NCI-H748 (cell line): ENCODE results near the gene UGT1A10.
A peak's percentile ranks its signal among the peaks of the same experiment; 100 is the strongest.

Experiments
- DNase-seq: peaks from one replicate; lab custom pipeline; 2025; ENCODE audit not compliant: unreplicated experiment; lab: John Stamatoyannopoulos, UW

UGT1A10 gene

GRCh38 chr2:233768076-233768475 is 131.8 kb downstream of the UGT1A10 start:
- DNase-seq = peak; percentile 77

- DNase-seq = no peak
Measured at GRCh38 chr2:233769260-233769659, 133.0 kb downstream of the UGT1A10 start.

GRCh38 chr2:233772153-233772552 is 135.9 kb downstream of the UGT1A10 start:
- DNase-seq = no peak

GRCh38 chr2:233772583-233772982 is 136.3 kb downstream of the UGT1A10 start:
- DNase-seq = no peak

- DNase-seq = no peak
Measured at GRCh38 chr2:233773854-233774253, 137.6 kb downstream of the UGT1A10 start.

- DNase-seq = no peak
Measured at GRCh38 chr2:233775414-233775813, 139.2 kb downstream of the UGT1A10 start.

GRCh38 chr2:233778030-233778429 is 141.8 kb downstream of the UGT1A10 start, which contains the start of gene MROH2A:
TSS of gene MROH2A (plus strand) at chr2:233778330. CDS start at chr2:233779359, 1,029 bp downstream.
- no peak for DNase-seq

GRCh38 chr2:233779722-233780121 is 143.5 kb downstream of the UGT1A10 start:
- no peak for DNase-seq

GRCh38 chr2:233780771-233781170 is 144.5 kb downstream of the UGT1A10 start:
- no peak for DNase-seq

GRCh38 chr2:233789554-233789953 is 153.3 kb downstream of the UGT1A10 start:
- no peak for DNase-seq

GRCh38 chr2:233791151-233791882 is 155.1 kb downstream of the UGT1A10 start:
- no peak for DNase-seq

- no peak for DNase-seq
Measured at GRCh38 chr2:233791883-233792329, 155.7 kb downstream of the UGT1A10 start.

GRCh38 chr2:233792720-233793119 is 156.5 kb downstream of the UGT1A10 start:
- DNase-seq = no peak

- peak; percentile 55 for DNase-seq
Measured at GRCh38 chr2:233793465-233794127, 157.3 kb downstream of the UGT1A10 start.

- DNase-seq = no peak
Measured at GRCh38 chr2:233794128-233794658, 157.9 kb downstream of the UGT1A10 start.

- no peak for DNase-seq
Measured at GRCh38 chr2:233795735-233796171, 159.5 kb downstream of the UGT1A10 start.

- no peak for DNase-seq
Measured at GRCh38 chr2:233796254-233796653, 160.0 kb downstream of the UGT1A10 start.

- no peak for DNase-seq
Measured at GRCh38 chr2:233798335-233799086, 162.3 kb downstream of the UGT1A10 start.

- DNase-seq = no peak
Measured at GRCh38 chr2:233799087-233799665, 162.9 kb downstream of the UGT1A10 start.

- no peak for DNase-seq
Measured at GRCh38 chr2:233799716-233800115, 163.5 kb downstream of the UGT1A10 start.

GRCh38 chr2:233800208-233800607 is 164.0 kb downstream of the UGT1A10 start:
- no peak for DNase-seq
